ENCODE results near the gene C14orf180. TPM values are rescaled to one million over a fixed set of nuclear protein-coding genes. Genes with fewer than 3 reads are reported as not detected.

C14orf180 gene
- total and polyA plus RNA-seq, 10 of the 15 experiments (the other 5 are each of a cell fraction or from before 2014, with no cell fraction given) = not detected

GRCh38 chr14:104611881-104612280 is 32.3 kb downstream of the C14orf180 start:
- DNase-seq (ENCODE audit: low read depth, low spot score) (no peak), FAIRE-seq (no peak), ATAC-seq (no peak)
- intact Hi-C loops (cut with micrococcal nuclease; ENCODE audit: unreplicated experiment) = no loop called here
- in situ Hi-C loops (cut with MboI) = no loop called here
- ChIA-PET CTCF (no interaction called here), SMC1A (ENCODE audit: uncharacterized antibody, unreplicated experiment) (no interaction called here), RAD21 (ENCODE audit: unreplicated experiment) (no interaction called here), POLR2A (no interaction called here)
- Histone ChIP-seq H3K9ac (ENCODE audit: control insufficient read depth, insufficient read depth, low read length) (no peak overlapping the region), H3K36me3 (ENCODE audit: control insufficient read depth in 2 of 2, insufficient read depth in 2 of 2, low read length in 1 of 2) (no peaks in the 10 kb centered on the region), H3K4me3 (no peak overlapping the region), H4K20me1 (ENCODE audit: control insufficient read depth, insufficient read depth) (0 out of 2 replicates have a peak, but pooled peaks cover 3% of the 10 kb centered on the region), H2AFZ (ENCODE audit: control insufficient read depth, low read depth, low read length) (no peak overlapping the region), H3K27me3 (replicated peaks in 1 of 2; ENCODE audit: control insufficient read depth in 2 of 2, insufficient read depth in 2 of 2, low read length in 1 of 2) (peaks cover 2 to 3% of the 10 kb centered on the region in 2 experiments), H3K4me1 (ENCODE audit: control insufficient read depth, insufficient read depth, low read length) (no peaks in the 10 kb centered on the region), H3K4me2 (ENCODE audit: control insufficient read depth, insufficient read depth) (no peak overlapping the region), H3K79me2 (ENCODE audit: control insufficient read depth, insufficient read depth, low read length) (no peaks in the 10 kb centered on the region), H3K9me3 (replicated peaks; ENCODE audit: control insufficient read depth, insufficient read depth, low read length) (no peaks in the 10 kb centered on the region), H3K27ac (ENCODE audit: control insufficient read depth, insufficient read depth) (no peak overlapping the region)
- WGBS (ENCODE audit: insufficient coverage, insufficient replicate concordance, low lambda C conversion rate, missing lambda C conversion rate) = 23% methylated on average over 8 of the region's 8 CpGs
- no TSS peak for BruUV-seq (replicated peaks)
- TF ChIP-seq TCF3 (IDR thresholded peaks at IDR 0.05; ENCODE audit: borderline replicate concordance, insufficient read depth, low read depth, low read length) (no peak), KAT2A (conservative IDR thresholded peaks at IDR 0.05; ENCODE audit: control insufficient read depth, low read depth, low read length) (no peak), WRNIP1 (IDR thresholded peaks at IDR 0.05; ENCODE audit: borderline replicate concordance, low read depth, low read length) (no peak), BRCA1 (IDR thresholded peaks at IDR 0.05; ENCODE audit: low read depth, low read length) (no peak), MEF2B (IDR thresholded peaks at IDR 0.05; ENCODE audit: partially characterized antibody, poor library complexity, severe bottlenecking) (no peak), E4F1 (IDR thresholded peaks at IDR 0.05; ENCODE audit: borderline replicate concordance, partially characterized antibody) (no peak), CHD2 (IDR thresholded peaks at IDR 0.05; ENCODE audit: borderline replicate concordance, low read depth, low read length) (no peak), CBFB (IDR thresholded peaks at IDR 0.05; ENCODE audit: low read depth) (no peak), E2F8 (IDR thresholded peaks at IDR 0.05; ENCODE audit: low read depth, partially characterized antibody) (no peak)

All from GM12878 (cell line).